Umbilical cord (tissue), 2 donors: ENCODE measurements around the gene FGFBP2. TPM values are rescaled to one million over a fixed set of nuclear protein-coding genes. Genes with fewer than 3 reads are reported as not detected.

Experiments used
- DNase-seq: peaks from one replicate; pipeline ENCODE4 v3.0.0-alpha.2; 2015; ENCODE audit warnings: low spot score
- total RNA-seq: library from RNA; depleted of rRNA; stranded (reverse); fragments of >200 nt; gene quantifications from one replicate; pipeline ENCODE4 v1.2.3, GENCODE V29; 2014; ENCODE audit warnings: low replicate concordance; ENCODE audit not compliant: insufficient read depth

FGFBP2 gene, protein sequence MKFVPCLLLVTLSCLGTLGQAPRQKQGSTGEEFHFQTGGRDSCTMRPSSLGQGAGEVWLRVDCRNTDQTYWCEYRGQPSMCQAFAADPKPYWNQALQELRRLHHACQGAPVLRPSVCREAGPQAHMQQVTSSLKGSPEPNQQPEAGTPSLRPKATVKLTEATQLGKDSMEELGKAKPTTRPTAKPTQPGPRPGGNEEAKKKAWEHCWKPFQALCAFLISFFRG
- total RNA-seq, result 6.3 TPM

DNA sequence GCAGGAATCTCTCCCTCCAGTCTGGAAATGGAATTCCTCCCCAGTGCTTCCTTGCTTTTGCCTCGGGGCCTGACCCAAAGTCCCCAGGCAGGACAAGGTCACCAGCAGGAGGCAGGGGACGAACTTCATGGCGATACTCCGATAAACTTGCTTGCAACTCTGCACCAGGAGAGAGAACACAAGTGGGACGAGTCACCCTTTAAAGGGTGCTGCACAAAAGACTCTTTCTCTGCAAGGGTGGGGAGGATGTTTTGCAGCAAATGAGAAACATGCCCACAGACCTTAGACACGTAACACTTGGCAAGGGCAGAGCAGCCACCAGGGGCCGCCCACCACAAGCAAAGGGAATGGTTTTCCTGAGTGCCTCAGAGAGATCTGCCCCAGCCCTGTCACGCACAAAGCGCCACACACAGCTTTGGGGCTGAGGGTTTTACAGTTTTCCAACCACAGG, at the start of gene FGFBP2:
TSS of gene FGFBP2 (minus strand) at position 175 of the 451 bp plus-strand sequence. CDS start at position 129, 46 bp downstream.
- DNase-seq, result peak; percentile 54

DNA sequence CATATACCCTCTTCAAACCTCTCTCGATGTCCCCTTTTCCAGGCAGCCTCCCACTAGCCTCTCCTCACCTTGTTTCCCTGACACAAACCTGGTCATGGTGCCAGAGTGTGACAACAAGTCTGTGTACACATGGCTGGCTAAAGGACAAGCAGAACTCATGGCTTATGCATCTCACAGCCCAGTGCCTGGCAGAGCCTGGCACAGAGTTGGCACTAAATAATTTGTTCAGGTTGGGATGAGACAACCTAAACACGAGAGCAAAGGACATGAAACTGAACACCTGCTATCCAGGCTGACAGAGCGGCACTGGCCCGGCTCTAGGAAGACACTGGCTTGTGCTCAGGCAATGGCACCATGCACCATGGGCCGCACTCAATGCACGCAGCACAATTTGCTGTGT, 48.2 kb upstream of the FGFBP2 start:
- DNase-seq, result no peak

DNA sequence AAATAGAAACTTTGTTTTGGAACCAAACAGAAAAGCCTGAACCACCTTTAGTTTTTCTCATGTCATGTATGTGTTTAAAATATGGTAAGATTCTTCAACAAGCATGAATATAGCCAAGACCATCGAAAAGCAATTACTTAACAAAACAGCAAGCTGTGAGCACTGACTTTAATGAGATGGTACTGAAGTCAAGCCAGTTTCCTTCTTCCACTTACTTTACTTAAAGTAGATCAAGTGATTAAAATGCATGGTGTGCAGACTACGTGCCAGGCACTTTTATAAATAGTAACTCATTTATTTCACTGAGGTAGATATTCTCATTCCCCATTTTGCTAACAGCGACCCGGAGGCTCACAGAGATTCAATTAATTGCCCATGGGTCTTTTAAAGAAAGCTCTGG, 46.2 kb upstream of the FGFBP2 start:
- DNase-seq, result no peak

DNA sequence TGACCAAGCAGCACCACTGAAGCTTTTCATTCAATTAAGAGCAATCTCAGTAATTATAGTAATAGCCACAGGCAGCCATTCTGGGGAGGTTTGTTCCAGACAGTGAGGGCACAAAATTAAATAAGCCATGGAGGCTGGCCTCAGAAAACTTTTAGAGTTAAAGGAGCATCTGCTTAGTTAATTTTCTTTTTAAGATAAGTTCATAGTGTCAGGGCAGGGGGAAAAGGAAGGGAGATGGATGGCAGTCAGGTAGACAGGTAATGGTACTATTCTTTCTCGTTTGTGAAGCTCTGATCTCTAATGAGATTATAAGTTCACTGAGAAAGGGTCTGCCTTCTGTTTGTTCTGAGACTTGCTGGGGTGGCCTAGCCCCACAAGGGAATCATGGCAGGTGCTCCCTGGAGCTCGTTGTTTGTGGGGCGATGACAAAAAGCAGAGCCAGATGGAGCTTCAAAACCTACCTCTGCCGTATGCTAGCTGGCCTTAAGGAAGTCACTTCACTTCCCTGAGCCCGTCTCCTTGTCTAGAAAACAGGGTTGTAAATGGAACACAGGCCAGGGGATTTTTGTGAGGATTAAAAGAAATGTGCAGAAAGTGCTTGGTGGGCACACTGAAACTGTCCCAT, 44.6 kb upstream of the FGFBP2 start:
- no peak for DNase-seq

DNA sequence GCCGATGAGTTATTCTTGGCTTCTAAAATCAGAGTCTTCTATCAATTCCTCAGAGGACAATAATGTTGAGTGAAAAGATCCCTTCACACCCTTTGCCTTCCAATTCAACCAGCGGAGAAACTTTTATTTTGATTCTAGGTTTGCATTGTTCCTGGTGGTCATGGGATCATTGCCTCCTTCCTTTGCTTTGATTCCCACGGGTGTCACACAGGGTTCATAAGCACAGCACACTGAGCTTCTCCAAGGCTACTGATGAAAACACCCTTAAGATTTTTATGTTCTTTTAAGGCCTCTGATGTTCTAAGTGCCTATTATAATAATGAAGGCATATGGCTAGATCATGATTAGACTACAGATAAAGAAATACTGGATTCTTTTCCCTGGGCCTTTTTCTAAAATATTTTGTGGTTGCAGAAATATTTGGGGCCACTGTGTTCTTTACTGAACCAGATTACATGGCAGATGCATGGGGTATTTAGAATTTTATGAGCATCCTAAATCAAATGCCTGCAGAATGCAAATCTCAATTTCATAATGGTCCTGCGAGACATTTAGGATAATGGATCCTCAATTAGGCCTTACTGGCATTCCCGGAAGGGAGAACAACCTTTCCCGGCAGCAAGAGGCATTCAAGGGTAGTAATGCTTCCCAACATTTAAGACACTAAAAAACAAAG, 43.9 kb upstream of the FGFBP2 start:
- DNase-seq, result peak; percentile 38

DNA sequence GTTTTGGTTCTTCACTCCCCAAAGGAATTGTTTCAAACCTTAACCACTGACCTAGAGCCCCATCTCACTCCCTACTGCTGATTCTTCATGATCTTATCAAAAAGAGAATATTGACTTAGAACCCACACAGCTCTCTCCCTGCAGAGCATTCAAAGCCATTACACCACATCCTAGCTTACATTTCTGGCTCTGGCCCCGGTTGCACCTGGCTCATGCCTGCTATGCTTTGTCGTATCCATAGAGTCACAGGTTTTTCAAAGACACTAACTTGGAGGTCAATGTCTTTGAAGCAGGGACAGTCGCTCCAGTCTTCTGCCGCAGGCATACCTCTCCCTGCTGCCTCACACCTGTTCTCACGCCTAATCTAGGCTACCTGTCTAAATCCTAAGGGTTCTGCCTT, 42.7 kb upstream of the FGFBP2 start:
- DNase-seq, result no peak

DNA sequence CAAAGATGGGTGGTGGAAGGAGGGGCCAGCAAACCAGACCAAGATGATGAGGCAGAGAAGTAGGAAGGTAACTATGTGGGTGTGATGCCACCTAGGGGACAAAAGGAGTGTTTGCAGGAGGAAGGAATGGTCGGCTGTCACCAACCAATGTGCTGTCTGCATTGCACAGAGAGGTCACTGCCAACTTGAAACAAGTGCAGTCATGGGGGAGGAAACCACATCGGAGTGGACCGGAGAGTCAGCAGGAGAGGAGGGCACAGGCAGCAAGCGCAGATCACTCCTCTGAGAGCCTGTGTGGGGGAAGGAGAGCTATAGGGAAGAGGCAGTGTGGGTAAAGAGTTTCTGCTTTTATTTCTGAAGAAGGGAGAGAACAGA, 38.5 kb upstream of the FGFBP2 start:
- DNase-seq, result peak; percentile 92

DNA sequence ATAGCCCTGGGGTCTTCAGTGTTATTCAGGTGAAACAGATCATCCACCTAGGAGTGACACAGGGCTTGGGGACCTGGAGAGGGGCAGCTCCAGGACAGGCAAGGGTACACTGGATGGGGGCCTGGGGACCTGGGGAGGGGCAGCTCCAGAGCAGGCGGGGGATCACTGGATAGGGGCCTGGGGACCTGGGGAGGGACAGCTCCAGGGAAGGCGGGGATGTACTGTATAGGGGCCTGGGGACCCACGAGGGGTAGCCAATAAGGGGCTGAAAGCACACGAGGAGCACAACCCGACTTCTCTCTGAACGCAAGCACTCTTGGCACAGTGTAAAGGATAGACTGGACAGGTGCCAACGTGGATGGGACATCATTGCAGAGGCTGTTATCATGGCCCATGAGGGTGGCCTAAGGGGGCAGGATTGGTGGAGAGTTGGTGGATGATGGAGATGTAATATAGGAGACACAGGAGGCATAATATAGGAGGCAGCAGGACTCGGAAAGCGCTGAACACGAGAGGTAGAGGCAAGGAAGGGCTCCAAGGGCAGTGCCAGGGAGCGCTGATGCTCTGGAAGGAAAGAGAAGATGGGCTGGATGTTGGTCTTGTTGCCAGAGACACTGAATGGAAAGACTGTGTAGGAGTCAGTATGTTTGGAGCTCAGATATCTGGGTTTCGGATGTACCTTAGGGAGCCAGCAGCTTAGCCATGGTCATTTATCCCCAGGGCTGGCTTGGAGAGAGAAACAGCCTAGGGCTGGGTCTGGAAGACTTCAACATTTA, 37.9 kb upstream of the FGFBP2 start:
- no peak for DNase-seq

DNA sequence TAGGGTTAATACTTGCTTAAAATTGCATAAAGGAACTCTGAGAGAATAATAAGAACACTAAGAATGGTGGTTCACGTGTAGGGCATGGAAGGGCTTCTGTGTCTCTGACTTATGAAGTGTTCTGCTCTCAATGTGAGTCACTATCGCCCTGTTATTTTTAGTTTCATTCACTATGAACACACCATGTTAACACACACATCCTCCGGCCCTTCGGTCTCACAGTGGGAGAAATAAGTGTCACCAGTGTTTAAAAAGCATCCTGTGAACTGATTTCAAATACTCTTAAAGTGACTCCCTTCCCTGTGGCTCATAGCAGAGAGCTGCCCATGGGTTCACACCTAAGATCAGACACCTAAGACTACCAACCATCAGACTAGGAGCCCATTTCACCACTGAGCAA, 33.8 kb upstream of the FGFBP2 start:
- DNase-seq, result peak; percentile 25

DNA sequence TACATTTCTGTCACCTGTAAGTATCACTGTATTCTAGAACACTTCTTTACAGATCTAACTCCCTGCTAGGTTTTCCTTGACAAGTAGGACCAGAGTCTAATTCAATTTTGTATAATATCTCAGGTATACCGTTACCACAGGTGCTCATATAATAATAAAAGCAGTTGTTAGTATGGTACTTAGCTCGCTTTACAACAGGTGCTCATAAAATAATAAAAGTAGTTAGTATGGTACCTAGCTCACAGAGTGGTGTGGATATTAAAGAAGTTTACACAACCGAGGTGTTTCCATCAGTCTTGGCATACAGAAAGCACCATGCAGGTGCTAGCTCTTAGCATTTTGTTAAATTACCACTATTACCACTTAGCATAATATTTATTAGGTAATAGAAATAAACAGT, 32.9 kb upstream of the FGFBP2 start:
- no peak for DNase-seq

DNA sequence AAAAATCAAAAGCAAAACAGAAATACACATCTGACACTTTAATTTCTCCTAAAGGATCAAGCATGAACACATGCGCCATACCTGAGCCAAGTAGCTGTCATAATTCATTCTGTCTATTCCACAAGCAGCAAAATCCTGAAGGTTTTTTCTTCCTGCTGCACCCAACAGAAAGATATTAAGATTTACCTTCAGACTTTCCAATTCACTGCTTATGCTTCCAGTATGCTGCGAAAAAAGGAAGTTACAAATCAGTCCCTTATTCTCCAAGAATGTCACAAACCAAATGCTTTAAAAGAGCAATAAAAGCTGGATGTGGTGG, 29.2 kb upstream of the FGFBP2 start:
- no peak for DNase-seq

DNA sequence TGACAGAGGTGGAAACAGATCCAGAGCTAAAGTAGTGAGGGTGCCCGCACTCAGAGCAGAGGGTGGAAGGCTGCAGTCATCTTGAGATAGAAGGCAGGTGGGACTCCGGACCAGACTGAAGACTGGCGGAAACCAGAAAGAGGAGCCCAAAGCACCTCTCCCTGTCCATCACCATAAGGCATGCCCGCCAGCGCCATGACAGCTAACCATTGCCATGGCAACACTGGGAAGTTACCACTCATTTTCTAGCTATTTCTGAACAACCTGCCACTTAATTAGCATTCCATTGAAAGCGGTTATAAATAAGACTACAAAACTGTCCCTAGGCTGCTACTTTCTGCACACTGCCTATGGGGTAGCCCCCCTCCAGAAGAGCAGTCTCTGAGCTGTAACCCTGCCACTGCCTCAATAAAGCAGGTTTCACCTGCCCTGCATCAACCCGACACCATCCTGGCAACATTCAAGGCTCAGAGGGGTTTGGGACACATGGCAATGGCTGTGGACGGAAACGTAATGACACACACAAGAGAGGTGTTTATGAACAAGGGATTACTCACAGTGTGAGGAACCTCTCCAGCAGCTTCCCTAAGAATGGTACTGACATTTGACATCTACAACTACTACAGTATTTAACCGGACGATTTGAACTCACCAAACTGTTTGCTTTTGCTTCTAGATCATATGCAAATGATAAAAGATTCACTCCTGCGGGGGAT, 27.8 kb upstream of the FGFBP2 start:
- no peak for DNase-seq

DNA sequence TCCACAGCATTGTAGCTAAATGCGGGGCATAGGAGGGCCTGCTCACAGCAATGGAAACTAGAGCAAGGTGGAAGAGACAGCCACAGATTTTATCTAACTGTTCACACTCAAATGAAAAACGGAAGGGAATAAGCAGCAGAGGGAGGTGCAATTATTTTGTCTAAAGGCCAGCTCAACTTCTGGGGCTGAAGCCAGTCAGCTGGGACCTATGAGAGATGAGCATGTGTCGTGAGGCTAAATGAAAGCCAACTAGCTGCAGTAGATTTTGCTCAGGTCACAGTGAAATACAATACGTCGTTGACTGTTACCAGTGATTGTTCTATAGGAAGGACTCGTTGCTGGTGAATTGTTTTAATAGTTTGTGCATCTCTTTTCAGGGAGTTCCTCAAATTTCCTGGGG, 26.4 kb upstream of the FGFBP2 start:
- no peak for DNase-seq

DNA sequence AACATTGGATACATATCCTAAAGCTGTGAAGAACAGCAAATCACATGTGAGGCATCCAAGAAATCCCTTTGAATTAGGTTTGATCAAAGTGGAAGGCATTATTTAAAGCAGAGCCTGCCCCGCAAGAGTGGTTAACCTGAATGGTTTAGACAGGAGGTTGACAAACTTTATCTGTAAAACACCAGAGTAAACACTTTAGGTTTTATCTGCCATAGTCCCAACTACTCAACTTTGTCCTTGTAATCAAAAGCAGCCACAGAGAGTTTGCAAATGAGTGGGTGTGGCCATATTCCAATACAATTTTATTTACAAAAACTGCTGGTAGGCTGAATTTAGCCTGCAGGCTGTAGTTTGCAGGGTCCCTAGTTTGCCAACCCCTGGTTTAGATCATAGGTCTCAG, 25.2 kb upstream of the FGFBP2 start:
- DNase-seq, result no peak

DNA sequence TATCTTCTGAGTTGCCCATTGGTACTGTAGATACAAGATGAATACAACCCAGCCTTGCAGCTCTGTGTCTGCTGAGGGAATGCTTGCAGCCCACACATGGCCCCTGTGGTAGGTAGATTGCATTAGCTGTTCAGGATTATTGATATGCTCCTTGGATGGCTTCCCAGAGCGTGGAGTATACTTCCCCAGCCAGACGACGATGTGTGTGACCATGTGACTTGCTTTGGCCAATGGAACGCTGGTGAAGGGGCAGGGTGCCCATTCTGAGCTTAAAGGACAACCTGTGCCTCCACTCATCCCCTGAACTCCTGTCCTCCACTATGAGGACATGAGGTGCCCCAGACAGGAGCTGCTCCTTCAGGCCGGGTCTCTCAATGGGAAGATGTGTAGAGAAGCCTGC, 23.9 kb upstream of the FGFBP2 start:
- no peak for DNase-seq

DNA sequence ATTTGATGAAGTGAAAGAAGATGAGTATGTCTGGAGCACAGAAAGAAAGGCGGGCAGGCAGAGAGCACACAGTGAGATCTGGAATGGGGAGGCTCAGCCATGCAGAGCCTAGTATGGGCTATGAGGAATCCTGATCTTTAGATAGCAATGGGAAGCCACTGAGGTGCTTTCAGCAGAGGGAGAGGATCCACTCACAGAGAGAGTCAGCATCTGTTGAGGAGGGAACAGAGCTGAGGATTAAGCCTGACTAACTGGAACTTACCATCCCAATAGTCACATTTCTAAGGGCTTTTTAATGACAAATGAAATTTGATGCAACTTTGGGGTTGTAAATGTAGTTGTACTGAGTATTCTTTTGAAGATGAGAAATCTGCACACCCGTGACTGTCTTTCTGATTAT, 20.6 kb upstream of the FGFBP2 start:
- no peak for DNase-seq

DNA sequence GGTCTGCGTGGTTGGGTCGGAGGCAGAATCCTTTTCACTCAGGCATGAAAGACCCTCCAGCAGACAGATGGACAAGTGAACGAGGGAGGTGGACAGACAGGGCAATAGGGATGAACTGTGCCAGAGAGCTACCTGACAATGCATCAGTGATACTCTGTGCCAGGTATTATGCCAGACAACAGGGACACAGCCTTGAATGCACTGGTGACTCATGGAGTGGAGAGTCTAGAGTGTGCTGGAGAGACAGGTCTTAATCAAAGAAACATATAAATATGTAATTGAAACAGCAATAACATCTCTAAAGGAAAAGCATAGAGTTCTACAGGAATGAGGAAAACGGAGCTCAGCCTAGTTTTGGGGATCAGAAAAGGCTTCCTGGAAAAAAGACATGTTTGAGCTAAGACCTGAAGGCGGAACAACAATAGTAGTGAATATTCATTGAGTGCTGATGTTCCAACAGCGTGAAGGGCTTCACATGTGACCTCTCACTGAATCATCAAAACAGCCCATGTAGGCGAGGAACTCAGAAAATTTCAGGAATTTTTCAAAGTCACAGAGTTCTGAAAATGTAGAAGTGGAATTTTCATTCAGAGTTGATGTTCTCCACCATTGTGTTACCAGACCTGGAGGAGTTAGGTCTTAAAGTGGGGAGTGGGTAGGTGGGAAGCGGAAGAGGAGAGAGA, 20.0 kb upstream of the FGFBP2 start:
- DNase-seq, result no peak

DNA sequence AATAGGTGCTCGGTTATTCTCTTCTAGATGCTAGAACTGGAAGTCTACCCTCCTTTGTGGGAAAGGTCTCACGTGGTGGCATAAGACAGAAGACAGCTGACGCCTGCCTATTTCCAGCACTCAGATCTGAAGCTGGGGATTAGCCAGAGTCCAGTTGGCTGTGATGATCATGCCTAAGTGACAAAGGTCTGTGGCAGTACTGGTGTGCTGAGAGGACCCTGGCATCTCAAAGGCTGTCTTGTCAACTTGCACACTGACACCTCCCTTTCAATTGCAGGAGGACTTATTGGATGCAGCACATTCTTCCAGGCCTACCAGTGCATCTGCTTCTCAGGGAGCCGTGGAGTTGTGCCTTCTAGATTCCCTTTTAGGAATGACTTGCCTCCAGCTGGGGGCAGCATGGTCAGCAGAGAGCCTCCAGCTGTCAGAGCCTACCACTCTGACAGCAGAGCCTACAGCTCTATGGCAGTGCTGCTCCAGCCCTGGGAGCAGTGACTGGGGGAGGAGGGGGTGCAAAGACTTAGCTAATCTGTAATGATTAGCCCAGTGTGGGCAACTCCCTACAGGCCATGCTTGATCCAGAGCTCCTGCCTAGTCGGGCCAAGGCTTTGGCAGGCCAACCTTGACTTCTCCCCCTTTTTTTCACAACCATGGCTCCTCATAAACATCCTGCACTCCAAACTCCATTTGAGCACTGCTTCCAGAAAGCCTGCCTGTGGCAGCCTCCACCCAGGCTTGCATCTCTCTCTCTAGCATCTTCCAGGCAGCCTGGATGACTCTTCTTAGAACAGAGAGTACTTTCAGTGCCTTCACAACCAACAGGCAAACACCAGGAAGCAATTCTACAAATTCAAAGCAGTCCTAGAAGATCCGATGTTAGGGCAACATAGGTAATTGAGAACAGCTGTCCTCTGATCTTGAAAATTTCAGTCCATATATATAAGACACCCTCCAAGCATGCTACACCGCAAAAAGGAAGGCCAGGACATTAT, 13.8 kb upstream of the FGFBP2 start:
- no peak for DNase-seq

DNA sequence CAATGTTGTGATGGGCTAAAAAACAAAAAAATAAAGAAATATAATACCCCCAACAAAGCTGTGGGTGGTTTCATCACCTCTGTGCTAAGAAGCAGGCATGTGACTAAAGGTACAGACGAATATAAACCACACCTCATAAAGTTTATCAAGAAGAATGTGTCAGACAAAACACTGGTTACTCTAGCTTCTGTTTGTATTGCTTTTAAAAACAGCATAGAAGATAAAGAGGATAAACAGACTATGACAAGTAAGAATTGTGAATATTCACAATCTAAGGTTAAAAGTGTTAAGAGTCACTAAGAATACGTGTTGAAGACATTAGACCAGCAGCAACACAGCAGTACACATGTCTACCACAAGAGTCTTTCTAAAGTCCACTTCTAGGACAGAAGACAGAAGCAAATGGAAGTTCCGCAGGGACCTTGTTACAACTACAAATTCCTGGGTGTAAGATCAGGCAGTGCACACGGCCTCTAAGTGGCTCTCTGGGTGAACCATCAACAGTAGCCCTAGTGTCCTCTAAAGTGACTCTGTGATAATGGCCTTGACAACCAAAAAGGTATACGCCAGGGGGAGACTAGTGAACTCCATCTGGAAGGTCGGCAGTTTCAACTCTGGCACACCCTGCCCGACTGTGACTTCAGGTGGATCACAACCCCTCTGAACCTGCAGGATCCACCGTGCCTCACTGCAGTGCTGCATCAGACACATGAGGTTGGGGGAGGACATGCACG, 8.3 kb upstream of the FGFBP2 start:
- no peak for DNase-seq
